ENCODE results near the gene CLEC4A. TPM values are rescaled to one million over a fixed set of nuclear protein-coding genes. Genes with fewer than 3 reads are reported as not detected.

Gene CLEC4A
- polyA plus RNA-seq, 1 donor (not counting 4 experiments of a cell fraction or from before 2014, with no cell fraction given) = 0.31 TPM

DNA sequence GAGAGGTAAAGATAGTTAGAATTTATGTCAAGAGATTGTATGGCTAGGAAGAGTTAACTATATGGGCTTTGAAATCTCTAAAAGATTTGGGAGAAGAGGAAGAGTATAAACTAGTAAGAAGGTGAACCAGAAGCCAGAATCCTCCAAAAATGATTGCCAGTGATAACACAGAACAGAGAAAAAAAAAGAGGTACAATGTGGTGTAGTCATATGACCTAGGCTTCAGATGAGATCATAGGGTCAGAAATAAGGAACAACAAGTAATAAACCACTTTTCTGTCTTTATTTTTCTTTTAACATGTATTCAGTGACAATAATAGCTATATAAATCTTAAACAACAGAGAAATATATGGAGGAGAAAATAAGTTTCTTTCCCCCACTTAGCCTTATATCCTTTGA, 43.3 kb upstream of the CLEC4A start:
- FAIRE-seq (no peak), DNase-seq (ENCODE audit: low read depth, low spot score) (no peak)
- Histone ChIP-seq H3K27me3 (ENCODE audit: control insufficient read depth, extremely low read depth, insufficient read depth, low read length) (no peaks in the 10 kb centered on the region), H3K79me2 (ENCODE audit: control insufficient read depth, insufficient read depth, low read length) (peaks cover 34% of the 10 kb centered on the region), H3K4me1 (ENCODE audit: control insufficient read depth, extremely low read depth, insufficient read depth, low read length) (peaks cover 24% of the 10 kb centered on the region), H3K36me3 (ENCODE audit: control insufficient read depth in 2 of 2, extremely low read depth in 1 of 2, insufficient read depth in 2 of 2, low read length in 2 of 2) (no peaks in the 10 kb centered on the region), H3K4me2 (ENCODE audit: control insufficient read depth, extremely low read depth, insufficient read depth, low read depth, low read length) (no peak overlapping the region), H3K27ac (ENCODE audit: control insufficient read depth, insufficient read depth, low read length) (no peak overlapping the region), H3K9me3 (ENCODE audit: control insufficient read depth, low read depth, low read length) (no peaks in the 10 kb centered on the region), H3K9me1 (ENCODE audit: control insufficient read depth, extremely low read depth, insufficient read depth, low read length) (no peaks in the 10 kb centered on the region), H4K20me1 (ENCODE audit: control insufficient read depth, extremely low read depth, insufficient read depth, low read length) (no peaks in the 10 kb centered on the region), H3K9ac (ENCODE audit: control insufficient read depth, extremely low read depth, insufficient read depth, low read length) (no peak overlapping the region), H2AFZ (ENCODE audit: control insufficient read depth, low read length) (no peak overlapping the region), H3K4me3 (ENCODE audit: control insufficient read depth in 2 of 3, extremely low read depth in 1 of 3, insufficient read depth in 2 of 3, low read depth in 1 of 3, low read length in 3 of 3) (no peak overlapping the region)
- dilution Hi-C loops (cut with MboI; ENCODE audit: extremely low pct_ligation_motif_present, low sequenced_read_pairs) = no loop called here
- TF ChIP-seq EZH2 (IDR thresholded peaks at IDR 0.05; ENCODE audit: low read length) = no peak
- TF ChIP-seq, protein P1, sequence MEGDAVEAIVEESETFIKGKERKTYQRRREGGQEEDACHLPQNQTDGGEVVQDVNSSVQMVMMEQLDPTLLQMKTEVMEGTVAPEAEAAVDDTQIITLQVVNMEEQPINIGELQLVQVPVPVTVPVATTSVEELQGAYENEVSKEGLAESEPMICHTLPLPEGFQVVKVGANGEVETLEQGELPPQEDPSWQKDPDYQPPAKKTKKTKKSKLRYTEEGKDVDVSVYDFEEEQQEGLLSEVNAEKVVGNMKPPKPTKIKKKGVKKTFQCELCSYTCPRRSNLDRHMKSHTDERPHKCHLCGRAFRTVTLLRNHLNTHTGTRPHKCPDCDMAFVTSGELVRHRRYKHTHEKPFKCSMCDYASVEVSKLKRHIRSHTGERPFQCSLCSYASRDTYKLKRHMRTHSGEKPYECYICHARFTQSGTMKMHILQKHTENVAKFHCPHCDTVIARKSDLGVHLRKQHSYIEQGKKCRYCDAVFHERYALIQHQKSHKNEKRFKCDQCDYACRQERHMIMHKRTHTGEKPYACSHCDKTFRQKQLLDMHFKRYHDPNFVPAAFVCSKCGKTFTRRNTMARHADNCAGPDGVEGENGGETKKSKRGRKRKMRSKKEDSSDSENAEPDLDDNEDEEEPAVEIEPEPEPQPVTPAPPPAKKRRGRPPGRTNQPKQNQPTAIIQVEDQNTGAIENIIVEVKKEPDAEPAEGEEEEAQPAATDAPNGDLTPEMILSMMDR (optimal IDR thresholded peaks at IDR 0.05 in 1 of 3, IDR thresholded peaks at IDR 0.05 in 1 of 3, conservative IDR thresholded peaks at IDR 0.05 in 1 of 3; ENCODE audit: extremely low read depth in 1 of 3, insufficient read depth in 2 of 3, low read length in 3 of 3) = no peak

DNA sequence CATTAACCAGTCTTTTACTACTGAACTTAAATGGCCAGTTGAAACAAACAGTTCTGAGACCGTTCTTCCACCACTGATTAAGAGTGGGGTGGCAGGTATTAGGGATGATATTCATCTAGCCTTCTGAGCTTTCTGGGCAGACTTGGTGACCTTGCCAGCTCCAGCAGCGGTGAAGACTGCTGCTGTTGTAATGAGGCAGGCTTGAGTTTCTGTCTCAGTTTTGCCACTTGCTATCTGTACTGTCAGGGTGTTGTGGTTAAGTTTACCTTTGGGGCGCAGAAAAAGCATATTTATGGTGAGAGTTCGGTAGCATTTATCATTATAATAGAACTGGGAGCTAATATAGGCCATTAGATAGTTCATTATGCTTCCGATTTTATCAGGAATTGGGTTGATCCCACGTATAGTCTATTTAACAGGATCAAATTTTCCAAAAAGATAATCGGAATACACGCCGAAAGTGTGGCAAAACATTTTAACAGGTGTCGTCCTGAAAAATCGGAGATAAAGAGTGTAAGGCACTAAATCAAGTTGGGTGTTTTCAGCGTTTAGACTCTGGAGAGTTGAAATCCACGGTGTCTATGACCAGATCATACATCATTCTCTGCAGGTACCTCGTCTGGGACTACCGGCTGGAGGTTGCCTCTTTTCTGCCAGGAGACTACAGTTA, 42.0 kb upstream of the CLEC4A start:
- H3K9me1 ChIP-seq (ENCODE audit: control insufficient read depth, extremely low read depth, insufficient read depth, low read length) = no peaks in the 10 kb centered on the region
- FAIRE-seq (no peak), DNase-seq (ENCODE audit: low read depth, low spot score) (no peak)
- peaks cover 24% of the 10 kb centered on the region for H3K4me1 ChIP-seq (ENCODE audit: control insufficient read depth, extremely low read depth, insufficient read depth, low read length)
- H3K36me3 ChIP-seq (ENCODE audit: control insufficient read depth in 2 of 2, extremely low read depth in 1 of 2, insufficient read depth in 2 of 2, low read length in 2 of 2) = no peaks in the 10 kb centered on the region
- peak overlapping the region; percentile 87 for H3K9ac ChIP-seq (ENCODE audit: control insufficient read depth, extremely low read depth, insufficient read depth, low read length)
- H3K27me3 ChIP-seq (ENCODE audit: control insufficient read depth, extremely low read depth, insufficient read depth, low read length) = no peaks in the 10 kb centered on the region
- peak overlapping the region; percentile 100 for H2AFZ ChIP-seq (ENCODE audit: control insufficient read depth, low read length)
- peak overlapping the region; percentile 93 for H3K27ac ChIP-seq (ENCODE audit: control insufficient read depth, insufficient read depth, low read length)
- H3K4me3 ChIP-seq (ENCODE audit: control insufficient read depth in 2 of 3, extremely low read depth in 1 of 3, insufficient read depth in 2 of 3, low read depth in 1 of 3, low read length in 3 of 3) = peak overlapping the region; percentile 54 to 96 (median 87)
- TF ChIP-seq EZH2 (IDR thresholded peaks at IDR 0.05; ENCODE audit: low read length) = no peak
- TF ChIP-seq, protein P1 (optimal IDR thresholded peaks at IDR 0.05 in 1 of 3, IDR thresholded peaks at IDR 0.05 in 1 of 3, conservative IDR thresholded peaks at IDR 0.05 in 1 of 3; ENCODE audit: extremely low read depth in 1 of 3, insufficient read depth in 2 of 3, low read length in 3 of 3) = no peak
- dilution Hi-C loops (cut with MboI; ENCODE audit: extremely low pct_ligation_motif_present, low sequenced_read_pairs) = no loop called here
- H3K9me3 ChIP-seq (ENCODE audit: control insufficient read depth, low read depth, low read length) = no peaks in the 10 kb centered on the region
- H4K20me1 ChIP-seq (ENCODE audit: control insufficient read depth, extremely low read depth, insufficient read depth, low read length) = no peaks in the 10 kb centered on the region
- H3K4me2 ChIP-seq (ENCODE audit: control insufficient read depth, extremely low read depth, insufficient read depth, low read depth, low read length) = peak overlapping the region; percentile 98
- H3K79me2 ChIP-seq (ENCODE audit: control insufficient read depth, insufficient read depth, low read length) = peaks cover 43% of the 10 kb centered on the region
